Measurements from ENCODE around the gene CD300H. TPM values are rescaled to one million over a fixed set of nuclear protein-coding genes. Genes with fewer than 3 reads are reported as not detected.

The CD300H gene
- total RNA-seq = not detected in 2 replicates

DNA sequence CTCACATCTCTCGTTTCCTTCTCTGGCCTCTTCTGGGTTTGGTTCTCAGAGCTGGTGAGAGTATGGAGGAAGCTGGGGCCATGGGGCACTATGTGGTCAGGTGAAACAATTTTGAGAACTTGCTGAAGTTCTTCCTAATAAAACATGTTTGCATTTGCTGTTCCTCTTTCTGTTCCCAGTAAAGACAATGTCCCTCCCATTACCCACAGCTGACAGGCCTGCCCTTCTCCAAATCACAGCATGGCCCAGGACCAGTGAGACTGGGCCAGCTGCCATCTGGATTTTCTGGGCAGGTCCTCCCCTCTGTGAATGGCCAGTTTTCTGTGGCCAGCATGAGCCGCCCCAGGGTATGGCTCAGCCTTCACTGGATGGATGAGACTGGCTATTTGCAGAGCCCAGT lies at the start of gene CD300H:
TSS of gene CD300H (minus strand) at position 113 of the 400 bp plus-strand sequence.
- Mint-ChIP-seq H3K36me3 (ENCODE audit: low read depth) (no peaks in the 10 kb centered on the region), H3K27ac (no peak within 1 kb of the TSS), H3K9me3 (no peaks in the 10 kb centered on the region), H3K4me1 (ENCODE audit: low read depth) (peaks cover 13% of the 10 kb centered on the region), H3K4me3 (no peak within 1 kb of the TSS), H3K27me3 (ENCODE audit: insufficient read depth) (peaks cover 18% of the 10 kb centered on the region)
- no peak for DNase-seq (ENCODE audit: low spot score)
- intact Hi-C loops (cut with micrococcal nuclease) = no loop called here

GRCh38 chr17:74616696-74617095 lies 49.4 kb upstream of the CD300H start:
- Mint-ChIP-seq H3K4me3 (no peak overlapping the region), H3K27me3 (ENCODE audit: insufficient read depth) (peaks cover 33% of the 10 kb centered on the region), H3K9me3 (no peaks in the 10 kb centered on the region), H3K36me3 (ENCODE audit: low read depth) (no peaks in the 10 kb centered on the region), H3K4me1 (ENCODE audit: low read depth) (no peaks in the 10 kb centered on the region), H3K27ac (no peak overlapping the region)
- no peak for DNase-seq (ENCODE audit: low spot score)
- intact Hi-C loops (cut with micrococcal nuclease) = no loop called here

GRCh38 chr17:74612046-74612445 lies 44.7 kb upstream of the CD300H start:
- Mint-ChIP-seq H3K27ac (no peak overlapping the region), H3K4me3 (no peak overlapping the region), H3K27me3 (ENCODE audit: insufficient read depth) (peaks cover 17% of the 10 kb centered on the region), H3K36me3 (ENCODE audit: low read depth) (no peaks in the 10 kb centered on the region), H3K9me3 (no peaks in the 10 kb centered on the region), H3K4me1 (ENCODE audit: low read depth) (no peaks in the 10 kb centered on the region)
- DNase-seq (ENCODE audit: low spot score) = no peak
- intact Hi-C loops (cut with micrococcal nuclease) = no loop called here

DNA sequence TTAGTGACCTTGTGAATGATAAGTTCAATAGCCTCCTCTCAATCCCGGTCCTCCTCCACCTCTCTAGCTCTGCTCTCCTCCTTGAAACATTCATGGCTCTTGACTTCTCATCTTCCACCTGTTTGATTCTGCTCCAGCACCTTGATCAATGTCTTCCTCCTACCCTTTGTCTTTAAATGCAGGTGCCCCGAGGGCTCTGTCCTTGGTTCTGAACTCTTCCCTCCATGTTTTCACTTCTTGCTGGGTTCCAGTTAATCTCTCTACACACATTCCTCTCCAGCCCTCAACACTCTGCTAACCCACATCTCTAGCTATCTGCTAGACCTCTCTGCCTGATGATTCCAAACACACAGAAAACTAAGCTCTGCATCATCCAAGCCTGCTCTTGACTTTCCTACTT lies 42.8 kb upstream of the CD300H start:
- Mint-ChIP-seq H3K4me1 (ENCODE audit: low read depth) (no peaks in the 10 kb centered on the region), H3K27ac (no peak overlapping the region), H3K9me3 (no peaks in the 10 kb centered on the region), H3K27me3 (ENCODE audit: insufficient read depth) (peaks cover 9% of the 10 kb centered on the region), H3K4me3 (no peak overlapping the region), H3K36me3 (ENCODE audit: low read depth) (no peaks in the 10 kb centered on the region)
- DNase-seq (ENCODE audit: low spot score) = no peak
- intact Hi-C loops (cut with micrococcal nuclease) = no loop called here

- no peak for DNase-seq (ENCODE audit: low spot score)
- peaks cover 2% of the 10 kb centered on the region for H3K4me1 Mint-ChIP-seq (ENCODE audit: low read depth)
- H3K4me3 Mint-ChIP-seq = no peak overlapping the region
- H3K27ac Mint-ChIP-seq = no peak overlapping the region
- no peaks in the 10 kb centered on the region for H3K9me3 Mint-ChIP-seq
- intact Hi-C loops (cut with micrococcal nuclease) = no loop called here
- no peaks in the 10 kb centered on the region for H3K36me3 Mint-ChIP-seq (ENCODE audit: low read depth)
- H3K27me3 Mint-ChIP-seq (ENCODE audit: insufficient read depth) = peaks cover 13% of the 10 kb centered on the region
Observed at GRCh38 chr17:74608511-74608910, 41.2 kb upstream of the CD300H start.

DNA sequence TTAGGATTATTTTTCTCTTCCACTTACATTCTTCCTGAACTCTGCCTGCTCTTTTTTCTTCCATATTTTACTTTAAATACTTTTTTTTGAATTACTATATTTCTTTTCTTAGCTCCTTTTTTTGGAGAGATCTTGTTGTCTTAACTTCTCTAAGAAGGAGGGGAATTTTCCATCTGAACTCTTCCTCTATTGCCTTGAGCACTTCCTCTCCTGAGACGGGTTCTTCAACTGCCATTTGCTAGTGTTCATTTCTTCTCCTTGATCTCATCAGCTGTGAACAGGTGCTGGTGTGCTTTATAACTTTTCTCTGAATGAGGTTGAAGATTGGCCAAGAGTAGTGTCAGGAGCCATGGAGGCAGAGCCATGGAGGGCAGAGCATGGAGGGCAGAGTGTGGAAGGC lies 39.9 kb upstream of the CD300H start:
- H3K9me3 Mint-ChIP-seq = no peaks in the 10 kb centered on the region
- H3K4me1 Mint-ChIP-seq (ENCODE audit: low read depth) = peaks cover 12% of the 10 kb centered on the region
- H3K36me3 Mint-ChIP-seq (ENCODE audit: low read depth) = no peaks in the 10 kb centered on the region
- peaks cover 14% of the 10 kb centered on the region for H3K27me3 Mint-ChIP-seq (ENCODE audit: insufficient read depth)
- H3K4me3 Mint-ChIP-seq = no peak overlapping the region
- no peak for DNase-seq (ENCODE audit: low spot score)
- no peak overlapping the region for H3K27ac Mint-ChIP-seq
- intact Hi-C loops (cut with micrococcal nuclease) = no loop called here

GRCh38 chr17:74606050-74606449 lies 38.7 kb upstream of the CD300H start:
- Mint-ChIP-seq H3K27me3 (ENCODE audit: insufficient read depth) (peaks cover 14% of the 10 kb centered on the region), H3K27ac (no peak overlapping the region), H3K4me3 (no peak overlapping the region), H3K9me3 (no peaks in the 10 kb centered on the region), H3K4me1 (ENCODE audit: low read depth) (peaks cover 14% of the 10 kb centered on the region), H3K36me3 (ENCODE audit: low read depth) (no peaks in the 10 kb centered on the region)
- DNase-seq (ENCODE audit: low spot score) = no peak
- intact Hi-C loops (cut with micrococcal nuclease) = no loop called here

GRCh38 chr17:74605361-74605760 lies 38.1 kb upstream of the CD300H start:
- Mint-ChIP-seq H3K4me3 (no peak overlapping the region), H3K4me1 (ENCODE audit: low read depth) (peaks cover 14% of the 10 kb centered on the region), H3K27me3 (ENCODE audit: insufficient read depth) (peaks cover 16% of the 10 kb centered on the region), H3K9me3 (no peaks in the 10 kb centered on the region), H3K36me3 (ENCODE audit: low read depth) (no peaks in the 10 kb centered on the region), H3K27ac (no peak overlapping the region)
- DNase-seq (ENCODE audit: low spot score) = no peak
- intact Hi-C loops (cut with micrococcal nuclease) = no loop called here

DNA sequence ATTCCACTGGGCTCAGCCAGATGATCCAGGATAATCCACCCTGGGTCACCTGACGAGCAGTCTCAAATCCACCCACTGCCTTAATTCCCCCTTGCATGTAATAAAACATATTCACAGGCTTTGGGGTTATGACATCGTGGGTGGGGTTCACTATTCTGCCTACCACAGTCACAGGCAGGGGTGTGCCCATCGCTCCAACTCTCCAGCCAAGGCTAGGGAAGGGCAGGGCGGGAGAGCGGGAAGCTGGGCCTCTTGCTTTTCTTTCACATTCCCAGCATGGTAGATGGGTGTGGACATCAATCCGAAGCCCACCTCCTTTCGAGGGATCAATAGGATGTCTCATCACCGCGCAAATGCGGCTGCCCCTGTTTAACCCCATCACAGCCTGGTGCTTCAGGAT lies 37.5 kb upstream of the CD300H start:
- intact Hi-C loops (cut with micrococcal nuclease) = loop anchor here (5.0 kb wide), 1 partner anchor 237 kb away; the partner anchor contains the start of gene GPR142
- H3K27ac Mint-ChIP-seq = no peak overlapping the region
- DNase-seq (ENCODE audit: low spot score) = no peak
- peaks cover 14% of the 10 kb centered on the region for H3K4me1 Mint-ChIP-seq (ENCODE audit: low read depth)
- no peaks in the 10 kb centered on the region for H3K36me3 Mint-ChIP-seq (ENCODE audit: low read depth)
- peaks cover 18% of the 10 kb centered on the region for H3K27me3 Mint-ChIP-seq (ENCODE audit: insufficient read depth)
- no peak overlapping the region for H3K4me3 Mint-ChIP-seq
- no peaks in the 10 kb centered on the region for H3K9me3 Mint-ChIP-seq

GRCh38 chr17:74604200-74604599 lies 36.9 kb upstream of the CD300H start:
- DNase-seq (ENCODE audit: low spot score) = no peak
- Mint-ChIP-seq H3K36me3 (ENCODE audit: low read depth) (no peaks in the 10 kb centered on the region), H3K27me3 (ENCODE audit: insufficient read depth) (peaks cover 18% of the 10 kb centered on the region), H3K27ac (no peak overlapping the region), H3K4me1 (ENCODE audit: low read depth) (peaks cover 19% of the 10 kb centered on the region), H3K4me3 (no peak overlapping the region), H3K9me3 (no peaks in the 10 kb centered on the region)
- intact Hi-C loops (cut with micrococcal nuclease) = loop anchor here (5.0 kb wide), 1 partner anchor 237 kb away; the partner anchor contains the start of gene GPR142

GRCh38 chr17:74603746-74604145 lies 36.4 kb upstream of the CD300H start:
- Mint-ChIP-seq H3K4me1 (ENCODE audit: low read depth) (peaks cover 21% of the 10 kb centered on the region), H3K27me3 (ENCODE audit: insufficient read depth) (peaks cover 20% of the 10 kb centered on the region), H3K9me3 (no peaks in the 10 kb centered on the region), H3K27ac (no peak overlapping the region), H3K36me3 (ENCODE audit: low read depth) (no peaks in the 10 kb centered on the region), H3K4me3 (no peak overlapping the region)
- no peak for DNase-seq (ENCODE audit: low spot score)
- intact Hi-C loops (cut with micrococcal nuclease) = loop anchor here (5.0 kb wide), 1 partner anchor 236 kb away; the partner anchor contains the start of gene GPR142

DNA sequence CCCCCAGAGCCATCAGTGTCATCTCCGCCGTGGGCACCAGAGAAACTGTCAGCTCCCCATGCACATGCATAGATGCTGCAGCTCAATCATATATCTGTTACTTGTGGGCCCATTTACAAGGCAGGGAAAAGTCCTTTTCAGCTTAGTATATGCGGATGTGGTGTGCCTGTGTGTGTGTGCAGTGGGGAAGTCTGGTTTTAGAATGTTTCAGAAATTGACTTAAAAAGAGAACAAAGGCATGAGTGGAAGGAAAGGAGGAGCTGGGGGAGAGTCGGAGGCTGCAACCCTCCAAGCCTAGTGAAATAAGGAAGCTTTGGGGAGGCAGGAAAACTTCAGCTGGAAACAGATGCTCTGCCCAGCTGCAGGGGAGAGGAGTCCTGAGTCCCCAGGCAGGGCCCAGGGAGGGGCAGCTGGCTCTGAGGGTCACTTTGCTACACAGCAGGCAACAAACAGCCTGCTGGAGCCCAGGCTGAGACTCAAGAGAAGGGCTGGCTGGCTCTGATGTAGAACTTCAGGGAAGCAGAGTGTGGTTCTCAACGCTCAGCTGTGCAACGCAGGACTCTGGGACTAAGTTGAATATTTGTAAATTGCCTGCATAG lies 35.8 kb upstream of the CD300H start:
- no peaks in the 10 kb centered on the region for H3K9me3 Mint-ChIP-seq
- H3K27ac Mint-ChIP-seq = no peak overlapping the region
- DNase-seq (ENCODE audit: low spot score) = no peak
- intact Hi-C loops (cut with micrococcal nuclease) = loop anchor here (5.0 kb wide), 1 partner anchor 236 kb away; the partner anchor contains the start of gene GPR142
- H3K36me3 Mint-ChIP-seq (ENCODE audit: low read depth) = no peaks in the 10 kb centered on the region
- peaks cover 24% of the 10 kb centered on the region for H3K27me3 Mint-ChIP-seq (ENCODE audit: insufficient read depth)
- peaks cover 25% of the 10 kb centered on the region for H3K4me1 Mint-ChIP-seq (ENCODE audit: low read depth)
- no peak overlapping the region for H3K4me3 Mint-ChIP-seq

DNA sequence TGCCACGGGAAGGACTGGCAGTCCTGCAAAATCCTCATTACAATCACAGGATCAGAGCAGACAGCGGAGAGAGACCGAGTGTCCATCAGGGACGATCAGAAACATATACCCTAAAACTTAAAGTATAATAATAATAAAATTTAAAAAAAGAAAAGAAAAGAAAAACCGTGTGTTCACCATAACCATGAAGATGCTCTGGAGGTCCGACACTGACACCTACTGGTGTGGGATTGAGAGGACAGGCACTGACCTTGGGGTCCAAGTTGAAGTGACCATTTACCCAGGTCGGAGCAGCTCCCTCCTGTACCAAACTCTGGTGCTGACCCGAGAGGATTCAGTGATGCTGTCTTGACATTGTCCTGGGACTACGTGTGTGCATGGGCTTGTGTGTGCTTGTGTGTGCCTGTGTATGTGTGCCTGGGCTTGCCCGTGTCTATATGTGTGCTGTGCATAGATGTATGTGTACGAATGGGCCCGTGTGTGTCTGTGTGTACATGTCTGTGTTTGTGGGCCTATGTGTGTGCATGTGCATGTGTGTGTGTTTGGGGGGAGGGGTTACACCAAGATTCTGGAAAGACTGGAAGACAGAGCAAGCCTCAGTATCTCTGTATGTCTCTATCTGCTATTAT lies 34.7 kb upstream of the CD300H start:
- DNase-seq (ENCODE audit: low spot score) = no peak
- Mint-ChIP-seq H3K36me3 (ENCODE audit: low read depth) (no peaks in the 10 kb centered on the region), H3K27me3 (ENCODE audit: insufficient read depth) (peaks cover 21% of the 10 kb centered on the region), H3K27ac (no peak overlapping the region), H3K4me3 (no peak overlapping the region), H3K9me3 (no peaks in the 10 kb centered on the region), H3K4me1 (ENCODE audit: low read depth) (peaks cover 25% of the 10 kb centered on the region)
- intact Hi-C loops (cut with micrococcal nuclease) = loop anchor here (5.0 kb wide), 1 partner anchor 235 kb away; the partner anchor contains the start of gene GPR142
